GM12865 (cell line): ENCODE measurements around the gene ACOX3.

Experiments used
- DNase-seq: peaks from one replicate; pipeline ENCODE4 v3.0.0; 2010; ENCODE audit warnings: low read depth
- H3K4me3 ChIP-seq: 2 replicates; pipeline ENCODE4 v1.5.1; 2011; ENCODE audit warnings: mild to moderate bottlenecking, low read depth, low read length, control low read depth
- TF ChIP-seq, protein P1 (sequence below): IDR thresholded peaks from 2 replicates; pipeline ENCODE4 v1.5.1; 2011; ENCODE audit warnings: low read length, control low read depth, low read depth, inconsistent platforms; ENCODE audit not compliant: insufficient read depth; ENCODE audit errors: missing control alignments

ACOX3 gene

DNA sequence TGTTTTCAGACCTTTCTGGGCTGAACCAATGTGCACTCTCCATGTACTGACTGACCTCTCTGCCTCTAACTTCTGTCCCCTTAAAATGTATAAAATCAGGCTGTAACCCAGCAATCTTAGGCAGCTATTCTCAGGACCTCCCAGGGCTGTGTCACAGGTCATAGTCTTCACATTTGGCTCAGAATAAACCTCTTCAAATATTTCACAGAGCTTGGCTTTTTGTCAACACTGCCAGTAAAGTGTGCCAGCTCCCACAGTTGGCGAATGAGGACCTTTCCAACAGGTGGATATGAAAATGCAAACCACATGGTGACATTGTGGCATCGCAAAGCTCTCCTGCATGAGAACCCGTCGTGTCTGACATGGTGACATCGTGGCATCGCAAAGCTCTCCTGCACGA, 76.4 kb downstream of the ACOX3 start:
- no peak for DNase-seq
- H3K4me3 ChIP-seq: no peak overlapping the region
- TF ChIP-seq, protein P1, sequence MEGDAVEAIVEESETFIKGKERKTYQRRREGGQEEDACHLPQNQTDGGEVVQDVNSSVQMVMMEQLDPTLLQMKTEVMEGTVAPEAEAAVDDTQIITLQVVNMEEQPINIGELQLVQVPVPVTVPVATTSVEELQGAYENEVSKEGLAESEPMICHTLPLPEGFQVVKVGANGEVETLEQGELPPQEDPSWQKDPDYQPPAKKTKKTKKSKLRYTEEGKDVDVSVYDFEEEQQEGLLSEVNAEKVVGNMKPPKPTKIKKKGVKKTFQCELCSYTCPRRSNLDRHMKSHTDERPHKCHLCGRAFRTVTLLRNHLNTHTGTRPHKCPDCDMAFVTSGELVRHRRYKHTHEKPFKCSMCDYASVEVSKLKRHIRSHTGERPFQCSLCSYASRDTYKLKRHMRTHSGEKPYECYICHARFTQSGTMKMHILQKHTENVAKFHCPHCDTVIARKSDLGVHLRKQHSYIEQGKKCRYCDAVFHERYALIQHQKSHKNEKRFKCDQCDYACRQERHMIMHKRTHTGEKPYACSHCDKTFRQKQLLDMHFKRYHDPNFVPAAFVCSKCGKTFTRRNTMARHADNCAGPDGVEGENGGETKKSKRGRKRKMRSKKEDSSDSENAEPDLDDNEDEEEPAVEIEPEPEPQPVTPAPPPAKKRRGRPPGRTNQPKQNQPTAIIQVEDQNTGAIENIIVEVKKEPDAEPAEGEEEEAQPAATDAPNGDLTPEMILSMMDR: no peak

DNA sequence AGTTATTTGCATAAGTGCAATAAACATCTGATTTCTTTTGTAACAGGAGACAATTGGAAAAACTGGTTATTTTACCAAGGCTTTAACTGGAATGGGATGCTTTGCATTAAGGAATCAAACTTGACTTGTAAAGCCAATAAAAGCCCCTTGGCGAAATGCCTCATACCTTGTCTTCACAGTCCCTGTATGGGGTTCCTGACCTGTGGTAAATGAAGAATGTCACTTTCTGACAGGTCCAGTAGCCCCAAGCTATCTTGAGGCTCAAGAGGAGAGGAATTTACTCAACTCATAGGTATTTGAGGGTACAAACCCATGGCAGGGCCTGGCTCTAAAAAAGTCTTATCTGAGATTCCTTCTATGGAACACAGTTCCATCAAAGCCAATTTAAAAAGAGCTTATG, 78.0 kb downstream of the ACOX3 start:
- DNase-seq: no peak
- no peak overlapping the region for H3K4me3 ChIP-seq
- TF ChIP-seq, protein P1: no peak

DNA sequence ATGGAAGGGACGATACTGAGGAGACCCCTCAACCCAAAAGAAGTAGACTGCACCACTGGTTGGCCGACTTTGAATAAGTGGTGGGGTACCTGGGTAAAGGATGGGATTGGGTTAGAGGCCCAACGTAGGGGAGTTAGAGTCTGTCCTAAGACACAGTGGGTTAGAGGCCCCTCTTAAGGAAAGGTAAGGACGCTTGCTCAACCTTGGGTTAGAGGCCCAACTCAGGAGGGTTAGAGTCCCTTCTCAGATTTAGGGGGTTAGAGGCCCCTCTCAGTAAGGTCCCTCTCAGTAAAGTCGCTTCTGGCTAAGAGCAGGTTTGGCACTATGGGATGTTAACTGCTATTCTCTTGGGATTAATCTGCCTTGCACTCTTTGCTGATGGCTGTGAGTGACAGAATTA, 81.3 kb downstream of the ACOX3 start:
- DNase-seq: no peak
- TF ChIP-seq, protein P1: no peak
- H3K4me3 ChIP-seq: no peak overlapping the region

DNA sequence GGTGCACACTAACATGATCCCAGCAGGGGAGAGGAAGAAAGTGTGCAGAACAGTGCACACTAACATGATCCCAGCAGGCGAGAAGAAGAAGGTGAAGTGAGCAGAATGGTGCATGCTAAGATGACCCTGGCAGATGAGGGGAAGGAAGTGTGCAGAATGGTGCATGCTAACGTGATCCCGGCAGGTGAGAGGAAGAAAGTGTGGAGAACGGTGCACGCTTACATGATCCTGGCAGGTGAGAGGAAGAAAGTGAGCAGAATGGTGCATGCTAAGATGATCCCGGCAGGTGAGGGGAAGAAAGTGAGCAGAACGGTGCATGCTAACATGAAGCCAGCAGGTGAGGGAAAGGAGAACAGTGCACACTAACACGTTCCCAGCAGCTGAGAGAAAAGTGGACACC, 83.7 kb downstream of the ACOX3 start:
- TF ChIP-seq, protein P1: no peak
- no peak for DNase-seq
- H3K4me3 ChIP-seq: no peak overlapping the region

DNA sequence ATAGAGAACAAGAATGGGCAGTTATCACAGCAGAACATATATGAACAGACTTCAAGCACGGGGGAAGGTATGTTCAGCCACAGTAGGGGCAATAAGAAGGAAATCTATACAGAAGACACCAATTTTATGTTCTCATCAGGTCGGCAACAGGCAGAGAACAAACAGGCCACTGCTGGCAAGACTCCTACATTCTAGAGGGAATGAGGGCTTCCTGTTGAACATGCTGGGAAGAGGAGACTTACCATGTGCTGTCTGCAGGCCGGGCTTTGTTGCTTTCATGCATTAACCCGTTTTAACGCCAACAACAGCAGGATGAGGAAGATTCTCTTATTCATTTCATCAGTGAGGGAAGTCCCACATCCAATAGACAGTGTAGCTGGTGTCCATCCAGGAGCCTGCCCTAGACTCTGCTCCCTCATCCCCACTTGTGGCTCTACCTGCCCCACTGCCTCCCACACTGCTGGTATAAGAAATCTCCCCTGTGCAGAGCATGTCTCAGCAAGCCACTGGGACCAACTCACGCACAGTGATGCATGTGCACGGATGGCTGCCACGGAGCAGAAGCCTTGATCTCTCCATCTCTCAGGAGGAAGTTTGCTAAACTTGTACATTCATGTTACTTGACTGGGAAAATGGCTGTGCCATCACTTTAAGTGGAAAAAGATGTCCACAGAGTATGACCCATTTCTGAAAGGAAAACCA, 84.5 kb downstream of the ACOX3 start:
- TF ChIP-seq, protein P1: no peak
- no peak overlapping the region for H3K4me3 ChIP-seq
- no peak for DNase-seq

DNA sequence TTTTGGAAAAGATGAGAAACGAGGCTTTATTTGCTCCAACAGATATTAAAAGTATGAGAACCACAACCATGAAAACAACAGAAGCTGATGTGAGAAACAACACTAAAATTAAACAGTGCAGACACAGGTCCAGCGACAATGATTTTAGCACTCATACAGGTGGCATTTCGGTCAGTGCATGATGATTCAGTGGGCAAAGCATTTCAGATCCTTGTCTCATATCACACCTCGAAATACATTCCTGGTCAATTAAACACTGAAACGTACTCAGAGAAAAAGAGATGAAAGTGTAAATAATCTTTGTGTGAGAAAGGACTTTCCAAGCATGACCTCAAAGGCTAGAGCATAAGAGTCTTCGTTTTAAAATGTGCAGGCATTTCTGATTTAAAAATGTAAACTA, 85.2 kb downstream of the ACOX3 start:
- DNase-seq: no peak
- H3K4me3 ChIP-seq: no peak overlapping the region
- TF ChIP-seq, protein P1: no peak

DNA sequence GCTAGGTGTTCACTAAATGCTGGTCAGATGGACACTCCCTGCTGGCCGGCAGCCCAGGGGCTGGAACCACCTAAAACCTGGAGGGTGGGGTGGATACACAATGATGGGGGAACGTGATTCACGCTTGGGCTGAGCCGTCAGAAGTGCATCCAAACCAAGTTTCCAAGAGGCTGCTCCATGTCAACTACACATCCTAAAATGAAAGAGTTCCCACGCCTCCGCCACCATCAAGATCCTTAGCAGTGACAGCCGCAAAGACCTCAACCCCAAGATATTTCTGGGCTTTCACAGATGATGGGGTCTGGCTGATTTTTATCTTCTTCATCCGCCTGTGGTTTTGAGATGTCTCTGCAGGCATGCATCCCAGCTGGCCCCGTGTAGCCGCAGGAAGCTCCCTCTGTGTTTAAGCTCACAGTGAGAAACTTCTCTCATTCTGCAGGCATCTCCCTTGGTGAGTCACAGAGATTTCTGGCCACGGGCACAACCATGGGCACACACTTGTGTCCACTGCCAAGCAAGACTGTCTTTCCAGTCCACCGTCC, 86.5 kb downstream of the ACOX3 start:
- no peak for DNase-seq
- H3K4me3 ChIP-seq: no peak overlapping the region
- TF ChIP-seq, protein P1: no peak
